Measurements from ENCODE around the gene THEM5.
"Not testable (repeated sequence)": the region's sequence is repeated elsewhere in the genome, so short reads cannot be mapped to it uniquely, and the experiment has no call there.

The THEM5 gene

DNA sequence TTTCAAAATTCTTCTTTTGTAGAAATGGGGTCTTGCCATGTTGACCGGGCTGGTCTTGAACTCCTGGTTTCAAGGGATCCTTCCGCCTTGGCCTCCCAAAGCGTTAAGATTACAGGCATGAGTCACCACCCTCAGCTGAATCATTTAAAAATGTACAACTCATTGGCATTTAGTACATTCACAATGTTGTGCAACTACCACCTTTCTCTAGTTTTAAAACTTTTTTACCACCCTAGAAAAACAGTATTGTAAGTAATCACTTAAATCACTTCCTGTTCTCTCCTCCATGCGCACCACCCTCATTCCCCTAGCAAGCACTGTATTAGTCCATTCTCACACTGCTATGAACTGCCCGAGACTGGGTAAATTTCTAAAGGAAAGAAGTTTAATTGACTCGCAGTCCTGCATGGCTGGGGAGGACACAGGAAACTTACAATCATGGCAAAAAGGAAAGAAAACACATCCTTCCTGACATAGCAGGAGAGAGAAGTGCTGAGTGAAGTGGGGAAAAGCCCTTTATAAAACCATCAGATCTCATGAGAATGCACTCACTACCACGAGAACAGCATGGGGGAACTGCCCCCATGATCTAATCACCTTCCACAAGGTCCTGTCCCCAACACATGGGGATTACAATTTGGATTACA, 14.4 kb upstream of the THEM5 start:
- FAIRE-seq (no peak), DNase-seq (ENCODE audit: low spot score) (no peak)

GRCh38 chr1:151867321-151867720, 13.8 kb upstream of the THEM5 start:
- no peak for FAIRE-seq
- DNase-seq (ENCODE audit: low spot score): no peak

GRCh38 chr1:151864411-151864810, 10.9 kb upstream of the THEM5 start:
- DNase-seq (ENCODE audit: low spot score) (no peak), FAIRE-seq (no peak)

GRCh38 chr1:151862604-151863003, 9.1 kb upstream of the THEM5 start:
- DNase-seq (ENCODE audit: low spot score) (no peak), FAIRE-seq (no peak)

- no peak for FAIRE-seq
- DNase-seq (ENCODE audit: low spot score): no peak
Measured at GRCh38 chr1:151860504-151861187, 7.1 kb upstream of the THEM5 start.

DNA sequence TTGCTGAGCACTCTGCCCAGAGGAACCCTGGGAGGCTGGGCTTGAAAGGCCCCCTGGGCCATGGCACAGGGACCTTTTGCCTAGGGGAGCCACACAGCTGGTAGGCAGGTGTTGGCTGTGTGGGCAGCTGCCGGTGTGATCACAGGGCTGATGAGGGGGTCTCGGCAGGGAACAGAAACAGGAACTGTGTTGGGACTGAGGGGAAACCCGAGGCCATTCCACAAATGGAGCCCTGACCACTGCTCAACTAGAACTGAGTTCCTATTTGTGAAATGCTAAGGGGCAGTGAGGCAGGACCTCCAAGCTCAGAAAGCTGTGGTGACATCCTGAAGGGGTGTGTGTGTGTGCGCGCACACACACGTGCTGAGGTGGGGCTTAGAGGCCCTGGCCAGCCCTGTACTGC, 6.4 kb upstream of the THEM5 start:
- FAIRE-seq: no peak

GRCh38 chr1:151858886-151859665, 5.6 kb upstream of the THEM5 start:
- FAIRE-seq (no peak), DNase-seq (ENCODE audit: low spot score) (no peak)

More for the DNA sequence above, 6.4 kb upstream of the THEM5 start:
- DNase-seq (ENCODE audit: low spot score): no peak

DNA sequence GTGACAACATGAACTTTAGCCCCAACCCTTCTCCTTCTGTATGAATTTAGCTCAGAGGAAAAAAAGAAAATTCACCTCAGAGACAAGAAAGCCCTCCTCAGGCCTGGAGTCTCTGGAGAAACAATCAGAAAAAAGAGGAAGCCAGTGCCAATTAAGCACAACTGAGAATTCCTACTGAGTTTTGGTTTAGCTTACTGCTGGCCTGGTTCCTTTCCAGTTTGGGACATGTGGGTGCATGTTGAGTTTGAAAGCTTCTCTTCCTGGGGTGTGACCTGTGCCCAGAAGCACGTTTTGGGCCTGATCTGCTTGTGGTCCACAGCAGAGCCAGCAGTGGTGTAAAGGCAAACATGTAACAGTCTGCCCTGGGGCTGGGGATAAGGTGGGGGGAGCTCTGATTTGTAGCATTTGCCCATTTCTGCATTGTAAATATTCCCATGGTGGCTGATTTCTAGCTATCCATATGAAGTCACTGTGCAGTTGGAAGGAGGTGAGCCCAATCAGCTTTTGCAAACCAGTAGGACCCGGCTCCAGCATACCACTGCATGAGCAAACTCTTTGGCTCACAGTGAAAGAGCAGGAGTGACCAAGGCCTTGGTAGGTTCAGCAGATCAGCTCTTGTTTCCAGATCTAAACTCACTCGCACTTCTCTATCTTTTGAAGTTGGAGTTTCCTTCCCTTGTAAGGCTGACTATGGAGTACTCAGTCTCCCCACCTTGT, 4.7 kb upstream of the THEM5 start:
- DNase-seq (ENCODE audit: low spot score) (no peak), FAIRE-seq (no peak)

- no peak for FAIRE-seq
- DNase-seq (ENCODE audit: low spot score): no peak
Measured at GRCh38 chr1:151855933-151856332, 2.4 kb upstream of the THEM5 start.

- FAIRE-seq; DNase-seq (ENCODE audit: low spot score): not testable (repeated sequence)
Measured at GRCh38 chr1:151855516-151855915, 2.0 kb upstream of the THEM5 start.

DNA sequence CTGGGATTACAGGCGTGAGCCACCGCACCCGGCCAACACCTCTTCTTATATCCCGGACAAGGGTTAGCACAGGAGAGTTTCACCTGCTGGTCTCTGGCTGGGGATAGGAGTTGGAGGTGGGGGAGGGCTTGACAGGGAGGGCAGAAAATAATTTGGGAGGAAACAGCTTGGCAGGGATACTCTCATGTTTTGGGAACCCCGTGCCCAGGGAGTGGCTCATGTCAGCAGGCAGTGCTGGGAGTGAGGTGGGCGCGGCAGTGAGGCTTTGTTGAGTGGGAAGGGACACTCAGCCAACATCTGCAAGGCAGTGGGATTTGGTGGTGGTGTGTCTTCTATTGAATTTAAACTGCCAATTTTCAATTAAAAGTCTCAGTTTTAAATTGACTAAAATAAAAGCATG, 1.1 kb upstream of the THEM5 start:
- no peak for FAIRE-seq
- no peak for DNase-seq (ENCODE audit: low spot score)

DNA sequence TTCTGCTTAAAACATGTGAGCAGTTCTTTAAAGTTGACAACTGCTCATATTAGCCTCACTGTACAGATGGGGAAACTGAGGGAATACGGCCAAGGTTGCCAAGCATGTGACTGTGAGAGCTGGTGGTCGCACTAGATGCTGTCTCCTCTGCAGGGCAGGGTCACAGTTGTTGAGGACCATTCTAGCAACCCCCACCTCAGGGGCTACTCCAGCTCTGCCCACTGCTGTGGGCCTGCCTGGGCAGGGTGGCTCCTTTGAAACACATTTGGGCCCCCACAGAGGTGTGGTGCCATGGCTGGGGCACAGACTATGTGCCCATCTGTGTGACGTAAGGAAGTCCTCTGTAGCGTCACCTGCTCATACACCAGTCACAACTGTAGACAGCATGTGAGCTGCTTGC, 779 bp downstream of the THEM5 start:
- DNase-seq (ENCODE audit: low spot score) (no peak), FAIRE-seq (no peak)

GRCh38 chr1:151851886-151852285, 1.6 kb downstream of the THEM5 start:
- no peak for DNase-seq (ENCODE audit: low spot score)

DNA sequence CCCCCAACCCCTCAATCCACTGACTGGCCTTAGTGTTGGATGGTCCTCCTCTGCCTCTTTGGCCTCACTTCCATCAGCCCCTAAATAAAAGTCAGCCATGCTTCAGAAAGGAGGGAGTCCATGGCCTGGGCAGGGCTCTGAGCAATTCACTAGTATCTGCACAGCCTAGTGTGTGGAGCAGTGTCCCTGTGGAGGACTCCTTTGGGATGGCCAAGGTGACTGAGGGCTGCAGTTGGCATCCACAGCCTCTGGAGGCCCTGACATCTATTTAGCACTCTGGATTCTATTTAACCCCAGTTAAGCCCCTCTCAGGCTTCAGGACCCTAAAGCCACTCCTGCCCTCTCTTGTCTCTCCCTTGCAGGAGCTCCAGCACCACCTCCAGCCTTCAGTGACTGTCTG, 3.6 kb downstream of the THEM5 start:
- no peak for DNase-seq (ENCODE audit: low spot score)
- no peak for FAIRE-seq

More at GRCh38 chr1:151851886-151852285, 1.6 kb downstream of the THEM5 start:
- no peak for FAIRE-seq

GRCh38 chr1:151849126-151849525, 4.4 kb downstream of the THEM5 start:
- no peak for FAIRE-seq
- no peak for DNase-seq (ENCODE audit: low spot score)

DNA sequence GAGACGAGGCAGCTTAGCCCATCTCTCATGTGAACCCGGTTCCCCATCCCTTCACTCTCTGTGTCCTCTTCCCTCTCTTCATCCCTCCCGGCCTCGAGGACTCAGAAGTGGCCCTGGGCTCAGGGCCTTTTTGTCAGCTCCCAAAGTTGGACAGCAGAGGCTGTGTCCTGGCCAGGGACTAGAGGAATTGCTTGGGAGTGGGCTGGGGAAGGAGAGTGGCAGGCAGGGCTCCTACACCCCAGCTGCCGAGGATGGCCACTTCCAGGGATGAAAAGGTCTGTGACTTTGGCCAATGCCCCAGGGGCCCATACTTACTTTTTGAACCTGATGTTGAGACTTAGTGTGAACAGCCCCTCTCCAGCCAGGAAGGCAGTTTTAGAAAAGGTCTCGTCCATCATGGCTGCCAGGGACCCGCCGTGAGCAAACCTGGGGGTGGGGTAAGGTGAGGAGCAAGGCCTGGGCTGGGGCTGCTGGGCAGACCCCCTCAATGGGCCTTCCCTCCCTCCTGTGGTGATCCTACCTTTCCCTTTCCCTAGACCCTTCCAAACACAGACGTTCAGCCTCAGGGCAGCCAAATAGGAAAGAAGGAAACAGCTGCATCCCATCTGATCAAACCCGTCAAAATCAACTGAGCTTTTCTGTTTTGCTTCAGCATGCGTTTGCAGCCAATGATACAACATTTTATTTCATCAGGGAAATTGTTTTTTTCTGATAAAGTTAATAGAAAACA, 5.5 kb downstream of the THEM5 start:
- DNase-seq (ENCODE audit: low spot score) (no peak), FAIRE-seq (no peak)

- no peak for DNase-seq (ENCODE audit: low spot score)
- no peak for FAIRE-seq
Measured at GRCh38 chr1:151846686-151847237, 6.8 kb downstream of the THEM5 start.

- FAIRE-seq (no peak), DNase-seq (ENCODE audit: low spot score) (peak; percentile 73)
Measured at GRCh38 chr1:151846062-151846568, 7.4 kb downstream of the THEM5 start.

- DNase-seq (ENCODE audit: low spot score) (no peak), FAIRE-seq (no peak)
Measured at GRCh38 chr1:151843398-151843797, 10.1 kb downstream of the THEM5 start.

DNA sequence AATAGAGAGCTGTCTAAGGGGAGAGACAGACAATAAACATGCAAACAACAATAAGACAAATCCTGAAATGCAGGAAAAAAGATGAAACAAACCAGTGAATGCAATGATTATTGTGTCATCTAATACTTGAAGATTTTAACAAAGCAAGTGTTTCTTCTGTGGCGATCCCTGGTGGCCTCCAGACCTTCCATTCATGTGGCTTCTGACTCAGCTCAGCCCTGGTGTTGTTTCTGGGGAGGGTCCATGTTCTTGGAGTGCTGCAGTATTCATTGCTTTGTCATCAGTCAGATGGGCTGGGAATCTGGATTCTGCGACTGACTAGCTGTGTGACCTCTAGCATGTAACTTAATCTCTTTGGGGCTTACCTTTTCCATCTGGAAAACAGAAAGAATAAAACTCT, 12.4 kb downstream of the THEM5 start:
- DNase-seq (ENCODE audit: low spot score) (peak; percentile 73), FAIRE-seq (no peak)

- FAIRE-seq (no peak), DNase-seq (ENCODE audit: low spot score) (no peak)
Measured at GRCh38 chr1:151840421-151840820, 13.1 kb downstream of the THEM5 start.

Measured in urothelium cell line (cell line).